HG02763 (cell line): ENCODE results near the gene MRPL9.
"Not testable (repeated sequence)": the region's sequence is repeated elsewhere in the genome, so short reads cannot be mapped to it uniquely, and the experiment has no call there.

Experiments
- ATAC-seq: cut with Tn5 transposase; IDR thresholded peaks from one replicate; pipeline ENCODE4 v1.9.1; 2021; ENCODE audit warnings: mild to moderate bottlenecking, moderate library complexity; ENCODE audit not compliant: unreplicated experiment

Gene MRPL9

DNA sequence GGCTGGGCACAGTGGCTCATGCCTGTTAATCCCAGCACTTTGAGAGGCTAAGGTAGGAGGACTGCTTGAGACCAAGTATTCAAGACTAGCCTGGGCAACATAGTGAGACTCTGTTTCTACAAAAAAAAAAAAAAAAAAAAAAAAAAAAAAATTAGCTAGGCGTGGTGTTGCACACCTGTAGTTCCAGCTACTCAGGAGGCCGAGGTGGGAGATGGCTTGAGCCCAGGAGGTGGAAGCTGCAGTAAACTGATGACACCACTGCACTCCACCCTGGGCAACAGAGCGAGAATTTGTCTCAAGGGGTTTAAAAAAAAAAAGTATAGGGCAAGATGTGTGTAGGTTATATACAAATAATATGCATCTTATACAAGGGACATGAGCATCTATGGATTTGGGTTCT, 24.4 kb upstream of the MRPL9 start:
- no peak for ATAC-seq

DNA sequence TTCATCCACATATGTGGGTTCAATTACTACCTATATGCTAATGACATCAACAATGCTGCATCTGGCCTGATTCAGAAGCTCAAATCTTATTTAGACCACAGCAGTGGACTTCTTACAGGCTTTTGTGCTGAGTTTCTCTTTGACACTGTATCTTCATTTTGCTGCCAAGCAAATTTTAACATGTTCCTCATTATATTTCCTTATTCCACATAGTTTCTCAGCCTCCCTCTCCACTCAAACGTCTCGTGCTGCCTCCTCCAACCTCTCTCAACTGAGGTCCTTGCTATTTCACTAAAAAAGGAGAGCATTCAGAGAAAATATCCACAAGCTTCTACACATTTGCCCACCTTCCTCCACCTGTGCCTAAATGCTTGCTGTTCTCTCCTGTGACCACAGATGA, 20.5 kb upstream of the MRPL9 start:
- ATAC-seq: no peak

DNA sequence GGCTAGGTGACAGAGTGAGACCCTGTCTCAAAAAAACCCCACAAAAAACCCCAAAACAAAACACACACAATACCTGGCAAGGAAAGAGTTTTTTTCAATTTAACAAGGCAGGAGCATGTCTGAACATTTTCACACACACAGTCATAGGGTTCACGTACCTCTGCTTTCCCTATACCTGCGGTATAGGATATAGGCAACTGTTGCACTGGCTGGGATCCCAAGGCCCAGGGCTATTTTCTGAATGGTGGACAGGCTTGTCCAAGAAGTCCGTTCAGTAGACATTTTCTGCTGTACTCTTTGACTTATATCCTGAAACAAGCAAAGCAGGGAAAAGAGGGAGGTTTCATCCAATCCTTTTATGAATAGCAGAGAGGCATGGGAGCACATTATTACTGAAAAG, 19.4 kb upstream of the MRPL9 start:
- ATAC-seq: no peak

DNA sequence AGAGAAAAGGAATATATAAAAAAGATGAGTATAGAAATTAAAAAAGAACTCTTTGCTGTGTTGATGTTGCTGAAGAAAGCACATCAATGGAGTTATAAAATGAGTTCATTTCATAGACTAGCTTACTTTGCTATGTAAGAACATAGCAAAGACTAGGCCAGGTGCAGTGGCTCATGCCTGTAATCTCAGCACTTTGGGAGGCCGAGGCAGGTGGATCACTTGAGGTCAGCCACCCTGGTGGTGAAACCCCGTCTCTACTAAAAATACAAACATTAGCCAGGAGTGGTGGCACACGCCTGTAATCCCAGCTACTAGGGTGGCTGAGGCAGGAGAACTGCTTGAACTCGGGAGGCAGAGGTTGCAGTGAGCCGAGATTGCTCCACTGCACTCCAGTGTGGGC, 18.7 kb upstream of the MRPL9 start:
- not testable (repeated sequence) for ATAC-seq

DNA sequence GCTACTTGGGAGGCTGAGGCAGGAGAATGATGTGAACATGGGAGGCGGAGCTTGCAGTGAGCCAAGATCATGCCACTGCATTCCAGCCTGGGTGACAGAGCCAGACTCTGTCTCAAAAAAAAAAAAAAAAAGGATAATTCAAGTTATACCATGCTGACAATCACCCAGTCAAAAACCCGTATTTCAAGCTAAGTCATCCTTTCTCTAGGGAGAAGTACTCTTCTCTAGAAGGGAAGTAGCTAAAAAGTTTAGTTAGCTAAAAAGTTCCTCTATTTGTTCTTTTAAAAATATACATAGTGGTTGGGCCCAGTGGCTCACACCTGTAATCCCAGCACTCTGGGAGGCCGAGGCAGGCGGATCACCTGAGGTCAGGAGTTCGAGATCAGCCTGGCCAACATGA, 17.4 kb upstream of the MRPL9 start:
- not testable (repeated sequence) for ATAC-seq

DNA sequence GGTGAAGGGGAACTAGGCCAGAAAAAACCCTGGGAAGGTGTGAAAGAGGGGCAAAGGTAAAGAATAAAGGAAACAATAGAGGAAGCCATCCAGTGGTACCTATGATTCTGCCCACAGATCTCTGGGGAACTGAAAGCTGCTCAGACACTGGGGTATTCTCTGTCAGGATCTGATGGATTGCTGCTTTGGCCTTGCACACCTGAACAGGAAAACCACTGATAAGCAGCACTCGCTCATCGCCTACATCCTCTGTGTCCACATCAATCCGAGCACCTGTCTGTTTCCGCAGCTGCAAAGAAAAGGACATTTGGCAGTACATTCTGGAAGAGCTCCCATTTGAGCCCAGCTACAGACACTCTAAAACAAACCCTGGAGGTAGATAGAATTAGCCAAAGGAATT, 16.6 kb upstream of the MRPL9 start:
- no peak for ATAC-seq

DNA sequence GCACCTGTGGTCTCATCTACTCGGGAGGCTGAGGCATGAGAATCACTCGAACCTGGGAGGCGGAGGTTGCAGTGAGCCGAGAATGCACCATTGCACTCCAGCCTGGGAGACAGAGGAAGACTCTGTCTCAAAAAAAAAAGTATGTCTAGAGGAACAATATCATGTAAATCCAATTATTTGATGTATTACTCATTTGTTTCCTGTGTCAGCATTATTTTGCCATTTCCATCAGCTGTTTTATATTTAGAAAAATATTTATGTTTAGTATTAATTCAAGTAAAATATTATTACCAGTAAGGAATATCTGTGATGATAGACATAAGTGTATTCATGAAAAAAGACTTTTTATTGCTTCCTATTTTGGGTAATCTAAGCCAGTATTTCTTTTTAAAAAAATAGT, 14.0 kb upstream of the MRPL9 start:
- ATAC-seq: no peak

DNA sequence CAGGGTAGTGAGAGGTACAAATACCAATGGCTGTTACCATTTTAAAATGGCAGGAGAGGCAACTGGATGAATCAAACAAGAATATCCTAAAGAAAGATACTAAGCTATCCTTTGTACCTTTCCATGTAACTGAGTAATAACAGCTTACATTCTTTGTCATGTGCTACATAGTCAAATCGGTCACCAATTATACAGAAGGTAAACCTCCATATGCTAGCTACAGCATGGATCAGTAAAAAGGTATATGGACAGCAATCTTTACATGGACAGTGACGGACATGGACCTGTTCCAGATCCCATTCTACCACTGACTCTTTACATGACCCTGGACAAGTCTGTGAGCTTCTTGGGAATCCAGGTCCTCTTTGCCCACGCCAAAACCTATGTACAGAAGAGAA, 13.4 kb upstream of the MRPL9 start:
- no peak for ATAC-seq

DNA sequence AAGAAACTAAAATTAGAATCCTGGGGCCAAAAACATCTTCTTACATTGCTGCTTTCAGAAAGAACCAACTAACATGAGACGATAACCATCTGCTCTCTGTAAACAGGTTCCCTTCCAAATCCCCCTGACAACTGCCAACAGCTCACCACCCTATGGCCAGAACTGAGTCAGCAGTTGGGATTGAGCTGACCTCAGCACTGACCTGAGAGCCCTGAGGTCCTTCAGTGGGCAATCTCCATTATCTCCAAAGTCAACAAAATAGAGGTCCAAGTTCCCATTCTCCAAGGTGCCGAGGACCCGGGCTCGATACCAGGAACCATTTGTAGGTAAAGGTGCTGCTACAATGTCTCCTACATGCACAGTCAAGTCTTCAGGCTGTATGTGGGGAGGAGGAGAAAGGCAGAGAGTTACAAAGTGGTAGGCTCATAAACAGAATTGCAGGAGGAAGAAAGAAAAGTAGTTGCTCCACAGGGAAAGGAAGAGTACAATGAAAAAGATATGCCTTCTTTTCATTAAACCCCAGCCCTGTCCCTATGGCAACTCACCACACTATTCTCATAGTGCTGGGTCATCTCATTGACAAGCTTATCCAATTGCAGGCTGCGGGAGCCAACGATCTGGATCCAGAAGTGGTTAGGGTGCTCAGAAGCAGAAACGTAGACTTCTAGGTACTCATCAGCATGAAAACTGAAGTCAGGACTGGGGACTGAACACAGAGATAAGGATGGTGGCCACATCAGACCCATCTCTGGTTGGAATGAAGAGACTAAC, 12.8 kb upstream of the MRPL9 start:
- ATAC-seq: no peak

DNA sequence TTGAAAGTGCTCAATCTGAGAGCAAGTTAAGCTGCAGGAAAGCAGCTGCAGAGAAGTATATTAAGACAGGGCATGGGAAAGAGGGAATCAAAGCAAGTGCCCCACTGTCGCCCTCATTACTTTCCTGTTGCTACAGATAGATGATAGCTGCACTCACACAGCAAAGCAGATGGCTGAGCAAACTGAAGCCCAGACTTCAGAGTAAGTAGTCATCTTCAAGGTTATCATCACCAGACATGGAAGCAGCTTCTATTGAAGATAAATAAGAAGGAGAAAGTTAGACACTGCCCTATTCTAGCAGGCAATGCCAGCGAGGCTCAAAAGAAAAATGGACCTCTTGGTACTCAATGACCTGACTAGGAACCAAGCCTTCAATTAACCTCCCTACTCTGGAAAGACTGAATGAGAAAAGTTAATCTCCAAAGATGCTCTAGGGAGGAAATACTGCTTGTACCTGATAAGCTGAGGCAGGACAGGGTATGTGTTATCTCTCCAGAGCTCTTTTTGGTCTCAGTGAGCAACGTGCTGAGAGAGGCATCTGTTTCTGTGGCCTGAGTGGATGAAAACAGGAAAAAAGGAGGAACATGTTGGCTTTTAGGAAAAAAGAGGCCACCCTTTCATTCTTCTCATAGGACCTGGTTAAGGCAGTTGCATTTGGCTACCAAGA, 11.1 kb upstream of the MRPL9 start:
- ATAC-seq: no peak

DNA sequence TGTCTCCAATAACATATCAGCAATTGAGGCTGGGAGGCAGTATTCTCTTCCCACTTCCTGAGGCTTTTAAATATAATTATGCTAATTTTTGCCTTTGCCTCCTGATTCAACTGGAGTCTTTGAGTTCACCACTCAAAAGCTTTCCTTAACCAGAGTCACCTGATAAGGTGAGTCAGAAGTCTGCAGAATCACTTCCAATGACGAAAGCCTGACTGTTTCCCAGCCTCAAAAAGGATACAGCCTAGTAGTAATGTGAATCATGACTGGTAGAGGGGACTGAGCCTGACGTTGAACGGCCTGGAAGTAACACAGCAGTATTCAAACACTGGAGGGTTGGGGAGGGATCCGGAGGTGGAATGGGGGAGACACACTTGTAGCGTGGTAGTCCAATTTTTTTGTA, 10.4 kb upstream of the MRPL9 start:
- ATAC-seq: no peak

DNA sequence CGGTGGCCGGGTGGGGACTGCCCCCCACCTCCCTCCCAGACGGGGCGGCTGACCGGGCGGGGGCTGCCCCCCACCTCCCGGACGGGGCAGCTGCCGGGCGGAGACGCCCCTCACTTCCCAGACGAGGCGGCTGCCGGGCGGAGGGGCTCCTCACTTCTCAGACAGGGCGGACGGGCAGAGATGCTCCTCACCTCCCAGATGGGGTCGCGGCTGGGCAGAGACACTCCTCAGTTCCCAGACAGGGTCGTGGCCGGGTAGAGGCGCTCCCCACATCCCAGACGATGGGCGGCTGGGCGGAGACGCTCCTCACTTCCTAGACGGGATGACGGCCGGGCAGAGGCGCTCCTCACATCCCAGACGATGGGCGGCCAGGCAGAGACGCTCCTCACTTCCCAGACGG, 6.0 kb upstream of the MRPL9 start:
- ATAC-seq: not testable (repeated sequence)

DNA sequence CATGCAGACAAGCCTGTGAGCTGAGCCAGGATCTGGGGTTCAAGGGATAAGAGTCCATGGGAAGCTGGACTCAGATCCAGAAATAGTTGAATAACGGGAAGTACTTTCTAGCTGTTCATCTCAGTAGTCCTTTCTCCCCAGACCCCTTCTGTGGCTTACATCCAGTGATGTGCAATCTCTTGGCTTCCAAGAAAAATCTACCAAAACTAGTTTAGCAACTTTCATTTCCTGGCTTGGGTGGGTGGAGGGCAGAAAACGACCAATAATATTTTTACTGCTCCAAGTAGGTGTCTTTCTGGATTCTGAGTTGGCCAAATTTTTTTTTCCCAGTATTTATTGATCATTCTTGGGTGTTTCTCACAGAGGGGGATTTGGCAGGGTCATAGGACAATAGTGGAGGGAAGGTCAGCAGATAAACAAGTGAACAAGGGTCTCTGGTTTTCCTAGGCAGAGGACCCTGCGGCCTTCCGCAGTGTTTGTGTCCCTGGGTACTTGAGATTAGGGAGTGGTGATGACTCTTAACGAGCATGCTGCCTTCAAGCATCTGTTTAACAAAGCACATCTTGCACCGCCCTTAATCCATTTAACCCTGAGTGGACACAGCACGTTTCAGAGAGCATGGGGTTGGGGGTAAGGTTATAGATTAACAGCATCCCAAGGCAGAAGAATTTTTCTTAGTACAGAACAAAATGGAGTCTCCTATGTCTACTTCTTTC, 5.2 kb upstream of the MRPL9 start:
- not testable (repeated sequence) for ATAC-seq

DNA sequence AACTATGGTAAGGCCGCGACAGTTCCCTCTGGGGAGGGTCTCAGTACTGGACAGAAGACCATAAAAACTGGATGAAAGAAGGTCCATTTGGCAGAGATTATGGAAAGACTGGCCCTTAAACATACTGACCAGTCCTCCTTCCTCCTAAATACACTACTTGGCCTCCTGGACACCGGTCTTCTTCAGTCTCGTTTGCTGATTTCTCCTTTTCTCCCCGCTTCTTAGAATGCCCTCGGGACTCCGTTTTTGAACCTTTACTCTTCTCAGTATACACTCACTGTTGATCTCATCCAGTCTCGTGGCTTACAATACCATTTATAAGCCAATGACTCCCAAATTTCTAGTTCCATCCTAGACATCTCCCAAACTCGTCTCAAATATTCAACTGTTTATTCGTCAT, 694 bp upstream of the MRPL9 start:
- ATAC-seq: no peak

DNA sequence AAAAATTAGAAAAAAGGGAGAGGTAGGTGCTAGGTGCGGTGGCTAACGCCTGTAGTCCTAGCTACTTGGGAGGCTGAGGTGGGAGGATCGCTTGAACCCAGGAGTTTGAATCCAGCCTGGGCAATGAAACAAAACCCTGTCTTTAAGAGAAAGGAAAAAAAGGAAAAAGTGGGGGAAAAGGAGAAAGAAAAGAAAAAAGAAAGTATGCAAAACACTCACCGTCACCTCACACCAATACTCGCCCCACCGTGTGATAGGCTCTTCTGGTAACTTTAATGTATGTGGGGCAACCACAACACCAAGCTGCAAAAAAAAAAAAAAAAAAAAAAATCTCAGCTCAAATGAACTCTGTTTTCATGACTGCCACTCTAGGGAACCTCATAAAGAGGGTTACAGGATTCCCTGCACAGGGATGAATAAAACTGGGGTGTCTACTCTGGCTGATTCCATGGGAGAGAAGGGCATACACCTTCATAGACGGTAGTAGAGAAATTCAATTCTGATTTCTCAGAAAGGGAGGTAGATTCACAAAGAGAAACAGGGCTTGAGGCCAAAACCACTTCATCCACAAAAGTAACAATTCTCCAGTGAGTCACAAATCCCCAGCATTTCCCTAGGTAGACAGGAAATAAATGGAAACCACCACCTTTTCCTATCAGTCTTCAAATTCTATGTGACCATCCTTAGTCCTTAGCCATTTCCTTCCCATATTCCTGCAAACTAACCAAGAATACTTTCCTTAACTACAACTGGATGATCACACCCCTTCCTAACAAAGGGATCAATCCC, 2.5 kb downstream of the MRPL9 start:
- no peak for ATAC-seq

DNA sequence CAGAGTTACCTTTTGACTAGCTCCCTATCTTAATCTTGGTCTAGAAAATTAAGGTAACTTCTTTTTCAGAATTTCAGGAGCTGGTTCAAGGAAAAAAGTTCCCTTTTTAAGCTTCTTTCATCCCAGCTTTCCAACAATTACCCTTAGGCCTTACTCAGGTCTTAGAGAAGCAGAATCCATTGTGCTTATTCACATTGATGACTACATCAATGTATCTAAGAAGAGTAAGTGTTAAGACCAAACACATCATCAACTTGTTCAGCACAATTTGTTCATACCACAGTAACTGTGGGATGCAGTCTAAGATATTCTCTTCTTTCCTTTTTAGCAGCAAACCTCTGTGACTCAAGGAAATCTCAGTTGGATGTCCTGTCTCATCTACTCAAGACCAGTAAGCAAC, 4.1 kb downstream of the MRPL9 start:
- ATAC-seq: no peak

DNA sequence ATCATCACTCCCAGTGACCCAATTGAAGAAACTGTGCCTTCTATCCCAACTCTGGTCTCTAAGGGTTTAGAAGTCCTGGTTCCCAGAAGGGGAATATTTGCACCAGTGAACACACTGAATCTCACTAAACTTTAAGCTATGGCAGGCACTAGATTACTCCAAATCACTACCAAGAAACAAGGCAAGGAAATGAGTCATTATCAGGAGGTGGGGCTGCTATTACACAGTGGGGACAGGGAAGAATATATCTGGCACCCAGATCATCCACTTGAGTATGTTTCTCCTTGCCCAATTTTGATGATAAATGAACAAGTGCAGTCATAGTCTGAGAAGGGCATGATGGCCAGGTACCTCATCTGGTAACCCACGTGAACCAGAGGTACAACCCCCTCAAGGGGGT, 7.0 kb downstream of the MRPL9 start:
- ATAC-seq: no peak

DNA sequence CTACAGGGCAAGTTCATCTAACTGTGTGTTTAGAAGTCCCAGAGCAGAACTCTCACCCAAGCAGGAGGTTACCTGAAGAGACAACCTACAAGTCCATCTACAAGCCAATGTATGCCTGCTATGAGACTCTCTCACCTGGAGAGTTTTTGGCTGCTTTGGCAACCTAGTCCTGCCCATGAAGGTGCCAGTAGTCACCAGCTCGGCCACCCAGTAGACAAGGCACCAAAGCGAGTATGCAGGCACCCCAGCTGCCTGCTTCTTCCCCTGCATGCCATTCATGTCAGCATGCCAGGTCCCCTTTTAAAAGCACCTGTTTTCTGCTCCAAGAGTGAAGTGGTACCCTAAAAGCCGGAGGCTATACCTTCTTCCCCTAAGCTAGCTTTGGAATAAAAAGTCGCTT, 21.8 kb downstream of the MRPL9 start:
- ATAC-seq: no peak

DNA sequence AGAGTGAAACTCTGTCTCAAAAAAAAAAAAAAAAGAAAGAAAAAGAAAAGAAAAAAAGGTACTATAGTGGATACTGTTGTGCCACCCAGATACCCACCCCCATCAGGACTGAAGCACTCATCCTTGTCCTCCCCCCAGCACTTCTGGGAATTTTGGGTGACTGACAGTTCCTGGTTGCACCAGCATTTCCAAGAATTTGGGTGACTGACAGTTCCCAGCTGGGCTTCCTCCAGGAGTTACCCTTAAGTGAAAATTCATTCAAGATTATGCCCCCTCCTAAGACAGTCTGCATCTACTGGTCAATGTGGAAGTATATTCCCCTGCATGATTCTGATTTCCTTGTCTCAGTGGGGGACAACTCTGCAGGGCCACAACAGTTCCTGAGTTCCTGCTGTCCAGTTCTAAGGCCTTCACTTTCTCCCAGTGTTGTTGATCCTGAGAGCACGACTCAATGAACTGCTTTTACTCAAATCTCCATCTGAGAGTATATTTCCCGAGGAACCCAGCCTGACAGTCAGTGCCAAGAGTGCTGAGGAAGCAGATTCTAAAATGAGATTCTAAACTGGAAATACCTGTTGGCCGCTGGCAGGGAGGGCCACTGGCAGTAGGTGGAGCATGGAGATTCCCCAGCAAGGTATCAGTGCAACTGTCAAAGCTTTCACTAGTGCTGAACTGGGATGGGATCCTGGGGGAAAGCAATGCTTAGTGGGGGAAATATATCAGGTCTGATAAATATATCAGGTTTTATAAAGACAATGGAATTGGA, 23.5 kb downstream of the MRPL9 start:
- no peak for ATAC-seq

DNA sequence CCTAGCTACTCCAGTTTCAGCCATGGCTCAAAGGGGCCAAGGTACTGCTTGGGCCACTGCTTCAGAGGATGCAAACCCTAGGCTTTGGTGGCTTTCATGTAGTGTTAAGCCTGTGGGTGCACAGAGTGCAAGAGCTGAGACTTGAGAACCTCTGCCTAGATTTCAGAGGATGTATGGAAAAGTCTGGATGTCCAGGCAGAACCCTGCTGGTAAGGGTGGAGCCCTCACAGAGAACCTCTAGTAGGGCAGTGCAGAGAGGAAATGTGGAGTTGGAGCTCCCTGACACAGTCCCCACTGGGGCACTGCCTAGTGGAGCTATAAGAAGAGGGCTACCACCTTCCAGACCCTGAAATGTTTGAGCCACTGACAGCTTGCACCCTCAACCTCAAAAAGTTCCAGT, 25.8 kb downstream of the MRPL9 start:
- no peak for ATAC-seq

DNA sequence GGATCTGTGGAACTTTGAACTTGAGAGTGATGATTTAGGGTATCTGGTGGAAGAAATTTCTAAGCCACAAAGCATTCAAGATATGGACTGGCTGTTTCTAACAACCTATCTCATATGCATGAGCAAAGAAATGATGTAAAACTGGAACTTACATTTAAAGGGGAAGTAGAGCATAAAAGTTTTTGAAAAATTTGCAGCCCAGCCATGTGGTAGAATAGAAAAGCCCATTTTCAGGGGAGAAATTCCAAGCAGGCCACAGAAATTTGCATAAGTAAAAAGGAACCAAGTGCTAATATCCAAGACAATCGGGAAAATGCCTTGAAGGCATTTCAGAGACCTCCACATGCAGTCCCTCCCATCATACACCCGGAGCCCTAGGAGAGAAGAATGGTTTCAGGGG, 26.3 kb downstream of the MRPL9 start:
- no peak for ATAC-seq
